Esophagus muscularis mucosa (tissue), 4 donors: ENCODE measurements around the gene MRPL10. TPM values are rescaled to one million over a fixed set of nuclear protein-coding genes. Genes with fewer than 3 reads are reported as not detected.
A peak's percentile ranks its signal among the peaks of the same experiment; 100 is the strongest.

ENCODE experiments used
- DNase-seq: peaks from one replicate; pipeline ENCODE4 v3.0.0-alpha.2; 2017; ENCODE audit errors: extremely low spot score
- H3K27ac ChIP-seq, 4 donors: fragments of 200-600 bp; sonication (generic); replicated peaks in 1 of 4; 1 replicate in 3 of 4; 2 replicates in 1 of 4; pipeline ENCODE4 v1.5.1; 2016 to 2019; ENCODE audit warnings: mild to moderate bottlenecking in 1 of 4
- H3K27me3 ChIP-seq, 4 donors: fragments of 200-600 bp; sonication (generic); one replicate each; pipeline versions ENCODE4 v1.5.1 to v1.6.0; 2016 to 2019
- H3K36me3 ChIP-seq, 4 donors: fragments of 200-600 bp; sonication (generic); one replicate each; pipeline ENCODE4 v1.5.1; 2016 to 2019
- H3K4me1 ChIP-seq, 4 donors: fragments of 200-600 bp; sonication (generic); one replicate each; pipeline ENCODE4 v1.5.1; 2016 to 2019
- H3K4me3 ChIP-seq, 4 donors: fragments of 200-600 bp; sonication (generic); 1 replicate in 2 of 4; 2 replicates in 2 of 4; pipeline ENCODE4 v1.5.1; 2016 to 2019; ENCODE audit warnings: mild to moderate bottlenecking in 4 of 4, moderate library complexity in 1 of 4
- H3K9me3 ChIP-seq, 4 donors: fragments of 200-600 bp; sonication (generic); 1 replicate in 3 of 4; 2 replicates in 1 of 4; pipeline ENCODE4 v1.5.1; 2016 to 2019
- EP300 ChIP-seq: sonication (generic); formaldehyde crosslinking; IDR thresholded peaks from one replicate; pipeline ENCODE4 v1.6.1; 2017; ENCODE audit warnings: antibody characterized with exemption
- POLR2A ChIP-seq: fragments of 450-650 bp; IDR thresholded peaks from one replicate; pipeline ENCODE4 v1.6.1; 2017; ENCODE audit warnings: antibody characterized with exemption, moderate library complexity, mild to moderate bottlenecking, low read depth
- POLR2AphosphoS5 ChIP-seq, 2 donors: sonication (generic); formaldehyde crosslinking; IDR thresholded peaks; one replicate each; pipeline ENCODE4 v1.6.1; 2017; ENCODE audit warnings: antibody characterized with exemption in 2 of 2
- WGBS: methylation state at CpG from one replicate; pipeline ENCODE4 v1.1.5; 2018; 5-methylcytosine and 5-hydroxymethylcytosine counted together
- intact Hi-C: fragments of 100-400 bp; cut with DNase I; formaldehyde crosslinking; loops from one replicate; pipeline ENCODE4 v1.15.1; 2023
- total RNA-seq, 4 donors: library from RNA; depleted of rRNA; stranded (reverse); fragments of >200 nt; gene quantifications; one replicate each; pipeline versions ENCODE4 v1.1.0 to v1.2.1, GENCODE V29; 2016
- TF ChIP-seq, protein P1 (sequence below), 3 experiments: fragments of 200-600 bp in 2 of 3; fragments of 450-650 bp in 1 of 3; sonication (generic) in 2 of 3; IDR thresholded peaks; one replicate each; pipeline ENCODE4 v1.5.1; 2017 to 2019; ENCODE audit warnings: antibody characterized with exemption in 3 of 3, mild to moderate bottlenecking in 2 of 3, moderate library complexity in 1 of 3

The MRPL10 gene
- total RNA-seq, 4 donors from 2014 or later, result 43.6 to 86.8 (median 63.2) TPM

DNA sequence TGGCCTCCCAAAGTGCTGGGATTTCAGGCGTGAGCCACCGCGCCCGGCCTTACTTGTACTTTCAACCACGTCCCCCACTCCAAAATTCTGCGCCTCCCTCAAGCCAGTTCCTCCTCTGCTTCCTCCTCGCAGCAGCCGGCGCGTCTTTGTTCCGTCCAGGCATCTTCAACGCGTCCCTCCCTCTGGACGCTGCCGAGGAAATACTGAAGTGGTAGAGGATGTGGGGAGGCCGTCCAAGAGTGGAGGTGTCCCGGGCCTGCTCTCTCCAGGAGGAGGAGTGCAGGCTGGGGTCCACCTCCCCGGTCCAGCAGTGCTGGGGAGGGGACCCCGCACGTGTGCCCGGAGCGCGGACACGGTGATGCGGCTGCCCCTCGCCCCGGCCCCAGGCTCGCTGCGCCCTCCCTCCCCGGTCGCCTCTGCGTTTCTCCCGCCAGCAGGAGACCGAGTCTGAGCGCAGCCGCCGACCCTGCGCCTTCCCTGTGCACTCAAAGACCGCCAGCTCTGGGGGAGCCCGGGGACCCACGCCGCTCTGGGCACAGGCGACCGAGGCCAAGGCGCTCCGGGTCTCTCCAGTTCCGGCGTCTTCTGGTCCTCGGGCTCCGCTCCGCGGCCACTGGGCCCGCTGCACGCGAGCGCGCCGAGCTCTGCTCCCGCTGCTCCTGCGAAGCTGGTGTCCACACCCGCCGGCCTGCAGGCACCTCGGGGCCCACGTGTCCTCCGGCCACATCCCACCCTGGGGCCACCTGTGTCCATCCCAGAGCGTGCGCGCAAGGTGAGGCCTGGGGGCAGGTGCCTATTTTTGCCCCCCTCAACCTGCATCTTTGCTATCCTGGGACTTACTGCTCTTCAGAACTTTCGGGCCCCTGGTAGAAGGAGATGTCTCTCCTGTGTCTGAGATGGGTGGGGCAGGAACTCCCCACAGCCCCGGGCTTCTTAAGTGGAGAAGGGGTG is 41.5 kb downstream of the MRPL10 start:
- peaks cover 9 to 11% (median 10%) of the 10 kb centered on the region in 4 donors for H3K4me1 ChIP-seq
- peak overlapping the region; percentile 50 to 60 (median 53) for H3K4me3 ChIP-seq
- TF ChIP-seq, protein P1, sequence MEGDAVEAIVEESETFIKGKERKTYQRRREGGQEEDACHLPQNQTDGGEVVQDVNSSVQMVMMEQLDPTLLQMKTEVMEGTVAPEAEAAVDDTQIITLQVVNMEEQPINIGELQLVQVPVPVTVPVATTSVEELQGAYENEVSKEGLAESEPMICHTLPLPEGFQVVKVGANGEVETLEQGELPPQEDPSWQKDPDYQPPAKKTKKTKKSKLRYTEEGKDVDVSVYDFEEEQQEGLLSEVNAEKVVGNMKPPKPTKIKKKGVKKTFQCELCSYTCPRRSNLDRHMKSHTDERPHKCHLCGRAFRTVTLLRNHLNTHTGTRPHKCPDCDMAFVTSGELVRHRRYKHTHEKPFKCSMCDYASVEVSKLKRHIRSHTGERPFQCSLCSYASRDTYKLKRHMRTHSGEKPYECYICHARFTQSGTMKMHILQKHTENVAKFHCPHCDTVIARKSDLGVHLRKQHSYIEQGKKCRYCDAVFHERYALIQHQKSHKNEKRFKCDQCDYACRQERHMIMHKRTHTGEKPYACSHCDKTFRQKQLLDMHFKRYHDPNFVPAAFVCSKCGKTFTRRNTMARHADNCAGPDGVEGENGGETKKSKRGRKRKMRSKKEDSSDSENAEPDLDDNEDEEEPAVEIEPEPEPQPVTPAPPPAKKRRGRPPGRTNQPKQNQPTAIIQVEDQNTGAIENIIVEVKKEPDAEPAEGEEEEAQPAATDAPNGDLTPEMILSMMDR (IDR thresholded peaks at IDR 0.05), result peak; percentile 51 to 65 (median 51)
- TF ChIP-seq POLR2A (no peak), POLR2AphosphoS5 (IDR thresholded peaks at IDR 0.05) (no peak)
- DNase-seq, result peak; percentile 90
- intact Hi-C loops, result loop anchor here (10.0 kb wide), 1 partner anchor 85 kb away; no protein-coding TSS in a partner anchor
- no peaks in the 10 kb centered on the region for H3K36me3 ChIP-seq
- H3K27ac ChIP-seq, result peak overlapping the region in 1 of 4 donors; percentile 32
- no peaks in the 10 kb centered on the region for H3K9me3 ChIP-seq
- H3K27me3 ChIP-seq, result peaks cover 0 to 94% (median 30%) of the 10 kb centered on the region in 4 donors
- WGBS, result 9% methylated on average over 9 of the region's 70 CpGs

DNA sequence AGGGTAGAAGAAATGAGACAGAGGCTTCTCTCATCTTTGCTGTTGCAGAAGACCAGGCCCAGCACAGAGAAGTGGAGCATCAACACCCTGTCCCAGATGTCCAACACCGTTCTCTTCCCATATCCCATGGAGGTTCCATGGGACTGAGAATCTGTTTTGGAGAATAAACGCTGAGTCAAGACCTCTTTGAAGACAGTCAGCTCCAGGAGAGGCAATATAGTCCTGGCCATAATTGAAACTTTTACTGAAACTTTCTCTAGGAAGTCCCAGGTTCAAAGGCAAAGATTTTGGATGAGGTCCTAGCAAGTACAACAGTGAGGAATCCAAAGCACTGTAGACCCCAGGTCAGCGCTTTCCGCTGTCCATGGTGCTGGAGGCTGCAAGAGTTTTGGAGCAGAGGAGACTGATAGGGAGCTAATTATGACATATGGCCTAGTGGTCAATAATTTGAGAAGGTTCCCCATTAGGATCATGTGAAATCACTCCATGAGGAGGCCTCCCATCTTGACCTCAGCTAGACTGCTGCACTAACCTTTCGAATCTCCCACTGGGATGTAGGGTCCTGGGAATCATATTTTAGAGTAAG is 45.7 kb downstream of the MRPL10 start:
- Histone ChIP-seq H3K4me1 (peaks cover 9 to 11% (median 10%) of the 10 kb centered on the region in 4 donors), H3K4me3 (no peak overlapping the region), H3K27ac (no peak overlapping the region), H3K9me3 (no peaks in the 10 kb centered on the region), H3K36me3 (no peaks in the 10 kb centered on the region), H3K27me3 (peaks cover 0 to 74% (median 13%) of the 10 kb centered on the region in 4 donors)
- DNase-seq, result no peak
- TF ChIP-seq POLR2AphosphoS5 (IDR thresholded peaks at IDR 0.05), result no peak
- no peak for TF ChIP-seq EP300
- TF ChIP-seq, protein P1 (IDR thresholded peaks at IDR 0.05), result no peak
- TF ChIP-seq POLR2A, result no peak
- intact Hi-C loops, result loop anchor here (10.0 kb wide), 1 partner anchor 81 kb away; no protein-coding TSS in a partner anchor
- WGBS, result 43% methylated on average over 5 of the region's 5 CpGs

DNA sequence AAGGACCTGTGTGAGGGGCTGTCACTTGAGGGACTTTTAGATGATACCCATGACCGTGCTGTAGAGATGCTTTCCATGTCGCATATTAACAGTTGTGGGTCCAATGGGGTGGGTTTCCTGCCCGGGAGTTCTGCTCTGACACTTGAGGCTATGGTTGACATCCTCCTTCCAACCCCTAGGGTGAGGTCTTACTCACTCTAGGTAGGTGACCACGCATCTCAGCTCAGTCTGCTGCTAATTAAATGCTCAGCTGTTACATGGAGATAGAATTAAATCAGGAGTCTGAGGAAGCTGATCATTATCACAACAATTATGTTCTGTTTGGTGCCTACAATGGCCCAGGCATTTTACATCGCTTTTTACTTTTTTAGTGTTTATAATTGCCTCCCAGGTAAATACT is 49.9 kb downstream of the MRPL10 start:
- Histone ChIP-seq H3K9me3 (no peaks in the 10 kb centered on the region), H3K4me1 (peaks cover 0 to 4% (median 0%) of the 10 kb centered on the region in 4 donors), H3K36me3 (no peaks in the 10 kb centered on the region), H3K27me3 (peaks cover 0 to 68% (median 7%) of the 10 kb centered on the region in 4 donors), H3K27ac (no peak overlapping the region), H3K4me3 (no peak overlapping the region)
- TF ChIP-seq, protein P1 (IDR thresholded peaks at IDR 0.05), result no peak
- TF ChIP-seq EP300, result no peak
- no peak for TF ChIP-seq POLR2A
- no peak for TF ChIP-seq POLR2AphosphoS5 (IDR thresholded peaks at IDR 0.05)
- WGBS, result 58% methylated on average over 4 of the region's 5 CpGs
- intact Hi-C loops, result loop anchor here (10.0 kb wide), 1 partner anchor 77 kb away; no protein-coding TSS in a partner anchor
- no peak for DNase-seq

DNA sequence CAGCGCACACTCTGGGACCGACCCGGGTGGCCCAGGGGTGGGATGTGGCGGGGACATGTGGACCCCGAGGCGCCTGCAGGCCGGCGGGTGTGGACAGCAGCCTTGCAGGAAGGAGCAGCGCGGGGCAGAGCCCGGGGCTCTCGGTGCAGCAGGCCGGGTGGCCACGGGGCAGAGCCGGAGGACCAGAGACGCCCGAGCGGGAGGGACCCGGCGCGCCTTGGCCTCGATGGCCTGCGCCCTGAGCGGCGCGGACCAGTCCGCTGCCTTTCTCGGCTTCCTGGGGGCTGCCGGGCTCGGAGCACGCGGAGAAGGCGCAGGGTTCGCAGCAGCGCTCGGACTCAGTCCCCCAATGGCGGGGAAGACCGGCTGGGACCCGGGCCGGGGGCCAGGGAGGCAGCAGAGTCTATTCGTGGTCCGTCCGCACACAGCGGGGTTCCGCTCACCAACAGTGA is 53.1 kb downstream of the MRPL10 start:
- Histone ChIP-seq H3K27me3 (peaks cover 0 to 74% (median 9%) of the 10 kb centered on the region in 4 donors), H3K4me1 (peaks cover 0 to 4% (median 0%) of the 10 kb centered on the region in 4 donors), H3K27ac (no peak overlapping the region), H3K4me3 (no peak overlapping the region), H3K36me3 (no peaks in the 10 kb centered on the region), H3K9me3 (no peaks in the 10 kb centered on the region)
- intact Hi-C loops, result no loop called here
- TF ChIP-seq POLR2AphosphoS5 (IDR thresholded peaks at IDR 0.05) (no peak), EP300 (no peak), POLR2A (no peak)
- TF ChIP-seq, protein P1 (IDR thresholded peaks at IDR 0.05), result no peak
- DNase-seq, result no peak
- WGBS, result 49% methylated on average over 10 of the region's 45 CpGs
